Measurements from ENCODE around the gene POMP.

DNA sequence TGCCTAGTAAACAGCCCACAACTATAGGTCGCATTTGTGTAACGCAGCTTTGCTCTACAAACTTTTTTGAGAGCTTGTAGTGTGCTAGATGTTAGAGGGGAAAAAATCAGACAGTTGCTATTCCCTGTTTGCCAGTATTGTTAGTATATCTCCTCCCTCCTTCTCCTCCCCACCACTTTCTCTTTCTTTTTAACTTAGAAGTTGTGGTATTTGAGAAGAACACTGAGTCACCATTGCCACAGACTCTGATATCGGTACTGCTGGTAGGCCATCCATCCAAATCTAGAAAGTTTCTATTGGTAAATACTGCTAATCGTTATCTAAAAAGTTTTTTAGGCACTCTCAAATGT, 666 bp downstream of the POMP start:
- TF ChIP-seq, protein P1, sequence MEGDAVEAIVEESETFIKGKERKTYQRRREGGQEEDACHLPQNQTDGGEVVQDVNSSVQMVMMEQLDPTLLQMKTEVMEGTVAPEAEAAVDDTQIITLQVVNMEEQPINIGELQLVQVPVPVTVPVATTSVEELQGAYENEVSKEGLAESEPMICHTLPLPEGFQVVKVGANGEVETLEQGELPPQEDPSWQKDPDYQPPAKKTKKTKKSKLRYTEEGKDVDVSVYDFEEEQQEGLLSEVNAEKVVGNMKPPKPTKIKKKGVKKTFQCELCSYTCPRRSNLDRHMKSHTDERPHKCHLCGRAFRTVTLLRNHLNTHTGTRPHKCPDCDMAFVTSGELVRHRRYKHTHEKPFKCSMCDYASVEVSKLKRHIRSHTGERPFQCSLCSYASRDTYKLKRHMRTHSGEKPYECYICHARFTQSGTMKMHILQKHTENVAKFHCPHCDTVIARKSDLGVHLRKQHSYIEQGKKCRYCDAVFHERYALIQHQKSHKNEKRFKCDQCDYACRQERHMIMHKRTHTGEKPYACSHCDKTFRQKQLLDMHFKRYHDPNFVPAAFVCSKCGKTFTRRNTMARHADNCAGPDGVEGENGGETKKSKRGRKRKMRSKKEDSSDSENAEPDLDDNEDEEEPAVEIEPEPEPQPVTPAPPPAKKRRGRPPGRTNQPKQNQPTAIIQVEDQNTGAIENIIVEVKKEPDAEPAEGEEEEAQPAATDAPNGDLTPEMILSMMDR (IDR thresholded peaks at IDR 0.05), result no peak
- no peak for TF ChIP-seq POLR2A (IDR thresholded peaks at IDR 0.05)
